Activated B cell treated with CpG ODN at 0.5 μM for 24 hours (primary cell): ENCODE data around the gene ORC5. TPM values are rescaled to one million over a fixed set of nuclear protein-coding genes. Genes with fewer than 3 reads are reported as not detected.

Experiments
- ATAC-seq: fragments of 200-7000 bp; cut with Tn5 transposase; one replicate; pipeline ENCODE4 v1.10.0; 2021; ENCODE audit warnings: low read depth, mild to moderate bottlenecking, moderate library complexity
- CTCF ChIA-PET: fragments of 350-600 bp; sonication (Branson Sonifier 250); formaldehyde crosslinking; loops from one replicate; lab custom pipeline; 2021; ENCODE audit warnings: antibody characterized with exemption; lab: Charles Lee
- POLR2A ChIA-PET: fragments of 350-600 bp; sonication (Branson Sonifier 250); formaldehyde crosslinking; loops from one replicate; lab custom pipeline; 2021; ENCODE audit warnings: antibody characterized with exemption; lab: Charles Lee
- DNase-seq: peaks from one replicate; pipeline ENCODE4 v3.0.0; 2022
- H3K27ac Mint-ChIP-seq: one replicate; pipeline ENCODE4 v1.8.0; 2020; ENCODE audit warnings: mixed read lengths
- H3K27me3 Mint-ChIP-seq: one replicate; pipeline ENCODE4 v1.8.0; 2021; ENCODE audit warnings: mixed read lengths
- H3K36me3 Mint-ChIP-seq: one replicate; pipeline ENCODE4 v1.8.0; 2021; ENCODE audit warnings: low read depth, mixed read lengths
- H3K4me1 Mint-ChIP-seq: one replicate; pipeline ENCODE4 v1.8.0; 2021; ENCODE audit warnings: mixed read lengths
- H3K4me3 Mint-ChIP-seq: one replicate; pipeline ENCODE4 v1.8.0; 2020; ENCODE audit warnings: mild to moderate bottlenecking, mixed read lengths
- H3K9me3 Mint-ChIP-seq: one replicate; pipeline ENCODE4 v1.8.0; 2020; ENCODE audit warnings: mixed read lengths
- CTCF ChIP-seq: fragments of 200-600 bp; IDR thresholded peaks from one replicate; pipeline ENCODE4 v1.8.0; 2022; ENCODE audit warnings: antibody characterized with exemption, mild to moderate bottlenecking
- intact Hi-C: fragments of 100-400 bp; cut with micrococcal nuclease; formaldehyde crosslinking; loops from one replicate; pipeline ENCODE4 v1.15.1; 2024
- total RNA-seq: library from RNA; stranded (reverse); gene quantifications from 2 replicates; pipeline ENCODE4 v1.2.3, GENCODE V29; 2022

ORC5 gene
- total RNA-seq, 1 donor from 2014 or later, result 23.0 TPM

GRCh38 chr7:104091242-104091641, 116.6 kb downstream of the ORC5 start:
- Mint-ChIP-seq H3K27me3 (peaks cover 22% of the 10 kb centered on the region), H3K9me3 (no peaks in the 10 kb centered on the region), H3K27ac (no peak overlapping the region), H3K4me1 (no peaks in the 10 kb centered on the region), H3K36me3 (no peaks in the 10 kb centered on the region), H3K4me3 (no peak overlapping the region)
- intact Hi-C loops, result no loop called here
- CTCF ChIA-PET, result no interaction called here
- POLR2A ChIA-PET, result no interaction called here
- no peak for DNase-seq
- TF ChIP-seq CTCF, result no peak
- ATAC-seq, result no peak

- no peak for DNase-seq
- ATAC-seq, result no peak
- Mint-ChIP-seq H3K9me3 (peaks cover 7% of the 10 kb centered on the region), H3K36me3 (no peaks in the 10 kb centered on the region), H3K4me3 (no peak overlapping the region), H3K27ac (no peak overlapping the region), H3K27me3 (peaks cover 22% of the 10 kb centered on the region), H3K4me1 (no peaks in the 10 kb centered on the region)
- intact Hi-C loops, result no loop called here
- no peak for TF ChIP-seq CTCF
- CTCF ChIA-PET, result no interaction called here
- POLR2A ChIA-PET, result no interaction called here
Observed at GRCh38 chr7:104089612-104090011, 118.2 kb downstream of the ORC5 start.

GRCh38 chr7:104089061-104089460, 118.8 kb downstream of the ORC5 start:
- ChIA-PET CTCF (no interaction called here), POLR2A (no interaction called here)
- H3K9me3 Mint-ChIP-seq, result peaks cover 11% of the 10 kb centered on the region
- intact Hi-C loops, result no loop called here
- no peaks in the 10 kb centered on the region for H3K36me3 Mint-ChIP-seq
- DNase-seq, result no peak
- H3K4me1 Mint-ChIP-seq, result no peaks in the 10 kb centered on the region
- no peak overlapping the region for H3K27ac Mint-ChIP-seq
- TF ChIP-seq CTCF, result no peak
- H3K4me3 Mint-ChIP-seq, result no peak overlapping the region
- no peak for ATAC-seq
- peaks cover 21% of the 10 kb centered on the region for H3K27me3 Mint-ChIP-seq

Other genes starting within 250 kb of the ORC5 start
- gene RELN, start 218.4 kb downstream of the ORC5 start, total RNA-seq, result not detected in 2 replicates
- gene LHFPL3, start 120.6 kb upstream of the ORC5 start, total RNA-seq, result not detected in 2 replicates